H9 (cell line): ENCODE measurements around the gene TLN1. TPM values are rescaled to one million over a fixed set of nuclear protein-coding genes. Genes with fewer than 3 reads are reported as not detected.

Source experiments
- DNase-seq: peaks from one replicate; pipeline ENCODE4 v3.0.0-alpha.2; 2017
- H2AFZ ChIP-seq: one replicate; pipeline ENCODE4 v1.6.1; 2013; ENCODE audit warnings: mild to moderate bottlenecking, low read length, control low read depth, moderate library complexity
- H2AK5ac ChIP-seq: 2 replicates; pipeline ENCODE4 v1.6.1; 2013; ENCODE audit warnings: low read length, control low read depth, mixed read lengths; ENCODE audit not compliant: insufficient read length
- H2BK120ac ChIP-seq: one replicate; pipeline ENCODE4 v1.6.1; 2013; ENCODE audit warnings: low read depth, mild to moderate bottlenecking, low read length, control low read depth, inconsistent platforms; ENCODE audit not compliant: poor library complexity, severe bottlenecking
- H2BK12ac ChIP-seq: 2 replicates; pipeline ENCODE4 v1.6.1; 2013; ENCODE audit warnings: low read length, control low read depth, mixed read lengths, low read depth; ENCODE audit not compliant: insufficient read length
- H2BK15ac ChIP-seq: 2 replicates; pipeline ENCODE4 v1.6.1; 2013; ENCODE audit warnings: low read depth, low read length, control low read depth
- H2BK20ac ChIP-seq: one replicate; pipeline ENCODE4 v1.6.1; 2013; ENCODE audit warnings: low read depth, mild to moderate bottlenecking, low read length, control low read depth, inconsistent platforms; ENCODE audit not compliant: poor library complexity, severe bottlenecking
- H2BK5ac ChIP-seq: 2 replicates; pipeline ENCODE4 v1.6.1; 2013; ENCODE audit warnings: low read length, control low read depth, mixed read lengths; ENCODE audit not compliant: insufficient read length
- H3K14ac ChIP-seq: 2 replicates; pipeline ENCODE4 v1.6.1; 2013; ENCODE audit warnings: low read length, control low read depth; ENCODE audit not compliant: insufficient read depth
- H3K18ac ChIP-seq: 2 replicates; pipeline ENCODE4 v1.6.1; 2013; ENCODE audit warnings: low read depth, mild to moderate bottlenecking, mixed read lengths, low read length, control low read depth; ENCODE audit not compliant: insufficient read length
- H3K23ac ChIP-seq: 2 replicates; pipeline ENCODE4 v1.6.1; 2013; ENCODE audit warnings: low read length, control low read depth, mixed read lengths, low read depth; ENCODE audit not compliant: insufficient read length
- H3K23me2 ChIP-seq: 2 replicates; pipeline ENCODE4 v1.6.1; 2013; ENCODE audit warnings: low read depth, mild to moderate bottlenecking, mixed read lengths, low read length, control low read depth; ENCODE audit not compliant: insufficient read length, poor library complexity, severe bottlenecking
- H3K27ac ChIP-seq: 2 replicates; pipeline ENCODE4 v1.5.1; 2013; ENCODE audit warnings: low read length, control low read depth, mixed read lengths, low read depth; ENCODE audit not compliant: insufficient read length
- H3K27me3 ChIP-seq: 2 replicates; pipeline ENCODE4 v1.6.1; 2013; ENCODE audit warnings: low read length, control low read depth, inconsistent platforms; ENCODE audit not compliant: insufficient read depth
- H3K4ac ChIP-seq: 2 replicates; pipeline ENCODE4 v1.6.1; 2013; ENCODE audit warnings: low read depth, mild to moderate bottlenecking, control low read depth, inconsistent platforms, low read length, moderate library complexity
- H3K4me1 ChIP-seq: 2 replicates; pipeline ENCODE4 v1.6.1; 2013; ENCODE audit warnings: low read length, control low read depth, inconsistent platforms; ENCODE audit not compliant: insufficient read depth
- H3K4me2 ChIP-seq: 2 replicates; pipeline ENCODE4 v1.6.1; 2013; ENCODE audit warnings: low read length, control low read depth, mixed read lengths; ENCODE audit not compliant: insufficient read length, insufficient read depth
- H3K56ac ChIP-seq: 2 replicates; pipeline ENCODE4 v1.6.1; 2013; ENCODE audit warnings: low read depth, mild to moderate bottlenecking, mixed read lengths, low read length, control low read depth; ENCODE audit not compliant: insufficient read length
- H3K79me1 ChIP-seq: 2 replicates; pipeline ENCODE4 v1.6.1; 2013; ENCODE audit warnings: low read depth, mild to moderate bottlenecking, moderate library complexity, low read length, control low read depth, inconsistent platforms; ENCODE audit not compliant: insufficient read depth, poor library complexity, severe bottlenecking
- H3K79me2 ChIP-seq: 2 replicates; pipeline ENCODE4 v1.6.1; 2013; ENCODE audit warnings: low read length, control low read depth, inconsistent platforms; ENCODE audit not compliant: insufficient read depth
- H3K9ac ChIP-seq: 2 replicates; pipeline ENCODE4 v1.6.1; 2013; ENCODE audit warnings: low read length, control low read depth, mixed read lengths; ENCODE audit not compliant: insufficient read length; ENCODE audit errors: extremely low read depth
- H3K9me3 ChIP-seq: one replicate; pipeline ENCODE4 v1.6.1; 2013; ENCODE audit warnings: low read depth, low read length, inconsistent platforms; ENCODE audit not compliant: control insufficient read depth
- H3T11ph ChIP-seq: one replicate; pipeline ENCODE4 v1.6.1; 2013; ENCODE audit warnings: mild to moderate bottlenecking, low read length, control low read depth, inconsistent platforms
- H4K20me1 ChIP-seq: one replicate; pipeline ENCODE4 v1.6.1; 2013; ENCODE audit not compliant: control insufficient read depth, insufficient read length, insufficient read depth
- H4K5ac ChIP-seq: 2 replicates; pipeline ENCODE4 v1.6.1; 2013; ENCODE audit warnings: low read depth, mild to moderate bottlenecking, mixed read lengths, low read length, control low read depth; ENCODE audit not compliant: insufficient read length
- H4K8ac ChIP-seq: replicated peaks from 2 replicates; pipeline ENCODE4 v1.6.1; 2013; ENCODE audit warnings: low read length, control low read depth, mixed read lengths, low read depth; ENCODE audit not compliant: insufficient read length
- H4K91ac ChIP-seq: 2 replicates; pipeline ENCODE4 v1.6.1; 2013; ENCODE audit warnings: low read depth, mild to moderate bottlenecking, moderate library complexity, mixed read lengths, low read length, control low read depth; ENCODE audit not compliant: insufficient read length
- H3K27ac Mint-ChIP-seq, 3 experiments: 2 replicates in 2 of 3; 3 replicates in 1 of 3; pipeline ENCODE4 v1.8.0; 2020 to 2021; ENCODE audit warnings: mixed read lengths in 3 of 3, mild to moderate bottlenecking in 1 of 3, moderate library complexity in 1 of 3
- H3K27me3 Mint-ChIP-seq: 2 replicates; pipeline ENCODE4 v1.8.0; 2021; ENCODE audit warnings: low read depth, mild to moderate bottlenecking, moderate library complexity, mixed read lengths
- H3K36me3 Mint-ChIP-seq, 3 experiments: 2 replicates in 2 of 3; 3 replicates in 1 of 3; pipeline ENCODE4 v1.8.0; 2020 to 2021; ENCODE audit warnings: low read depth in 3 of 3, mixed read lengths in 3 of 3; ENCODE audit not compliant: insufficient read depth in 1 of 3
- H3K4me1 Mint-ChIP-seq, 2 experiments: 2 replicates each; pipeline ENCODE4 v1.8.0; 2020; ENCODE audit warnings: mixed read lengths in 2 of 2
- H3K4me3 Mint-ChIP-seq, 2 experiments: 2 replicates in 1 of 2; 3 replicates in 1 of 2; pipeline ENCODE4 v1.8.0; 2020 to 2021; ENCODE audit warnings: mild to moderate bottlenecking in 2 of 2, mixed read lengths in 2 of 2, moderate library complexity in 1 of 2
- H3K9me3 Mint-ChIP-seq, 2 experiments: 2 replicates in 1 of 2; 3 replicates in 1 of 2; pipeline ENCODE4 v1.8.0; 2020; ENCODE audit warnings: mild to moderate bottlenecking in 2 of 2, mixed read lengths in 2 of 2, moderate library complexity in 1 of 2
- WGBS: extraction: QIAGEN DNeasy Blood & Tissue Kit; methylation state at CpG from one replicate; pipeline ENCODE4 v1.1.7; 2013; ENCODE audit warnings: missing lambda C conversion rate, low lambda C conversion rate, mixed read lengths; ENCODE audit not compliant: insufficient read length; ENCODE audit errors: extremely low coverage; 5-methylcytosine and 5-hydroxymethylcytosine counted together
- total RNA-seq: library from RNA; stranded (reverse); gene quantifications from 2 replicates; pipeline ENCODE4 v1.2.1, GENCODE V29; 2021
- TF ChIP-seq, protein P1 (sequence below): fragments of 200-600 bp; sonication (generic); conservative IDR thresholded peaks from 3 replicates; pipeline ENCODE4 v1.8.0; 2021; ENCODE audit warnings: antibody characterized with exemption, mild to moderate bottlenecking

The TLN1 gene
- total RNA-seq, 1 experiment from 2014 or later: 102 TPM

DNA sequence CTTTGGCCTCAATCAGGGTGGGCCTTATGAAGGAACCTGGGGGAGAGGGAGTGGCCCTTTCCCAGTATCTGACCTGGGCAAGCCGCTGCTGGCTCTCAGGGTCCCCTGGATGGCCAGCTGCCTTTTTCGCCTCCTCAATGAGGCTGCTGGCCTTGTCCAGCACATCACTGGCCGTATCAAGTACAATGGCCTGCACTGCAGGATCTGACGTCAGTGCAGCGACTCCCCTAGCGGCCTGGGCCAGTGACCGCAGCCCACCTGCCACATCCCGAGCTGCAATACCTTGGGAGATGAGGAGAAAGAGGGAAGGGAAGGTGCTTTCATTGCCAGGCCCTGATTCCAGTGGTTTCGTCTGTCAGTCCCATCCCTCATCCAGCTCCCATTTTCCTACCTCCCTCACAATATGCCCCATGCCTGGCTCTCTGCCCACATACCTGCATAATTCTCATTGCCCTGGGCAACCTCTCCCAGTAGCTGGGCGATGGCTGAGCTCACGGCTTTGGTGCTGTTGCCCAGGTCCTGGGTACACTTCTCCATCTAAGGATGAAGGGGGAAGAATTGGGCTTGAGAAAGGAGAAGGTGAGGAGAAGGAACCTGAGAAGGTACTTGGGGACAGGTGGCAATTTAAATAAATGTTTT is 19.1 kb downstream of the TLN1 start:
- Mint-ChIP-seq H3K27me3 (no peaks in the 10 kb centered on the region; the same call in 1 of the 2 replicates), H3K27ac (peak overlapping the region in 1 of 3 experiments; percentile 23; a peak in 1 of 7 replicates), H3K4me3 (no peak overlapping the region), H3K4me1 (peaks cover 0 to 9% of the 10 kb centered on the region in 2 experiments; a peak in 2 of 4 replicates), H3K9me3 (no peaks in the 10 kb centered on the region), H3K36me3 (peaks cover 54 to 93% (median 76%) of the 10 kb centered on the region in 3 experiments)
- H4K5ac ChIP-seq: no peak overlapping the region
- H3K79me1 ChIP-seq: no peaks in the 10 kb centered on the region
- no peaks in the 10 kb centered on the region for H3K79me2 ChIP-seq
- H3K56ac ChIP-seq: no peak overlapping the region
- H4K91ac ChIP-seq: no peak overlapping the region
- H3K18ac ChIP-seq: no peak overlapping the region
- H2AFZ ChIP-seq: no peak overlapping the region
- no peaks in the 10 kb centered on the region for H3K23me2 ChIP-seq
- H3K27me3 ChIP-seq: no peaks in the 10 kb centered on the region
- H4K8ac ChIP-seq: no peak overlapping the region
- H3K4me1 ChIP-seq: no peaks in the 10 kb centered on the region
- no peak overlapping the region for H2BK12ac ChIP-seq
- H2AK5ac ChIP-seq: no peak overlapping the region
- no peak overlapping the region for H3K14ac ChIP-seq
- H3K4ac ChIP-seq: no peak overlapping the region
- no peak overlapping the region for H2BK120ac ChIP-seq
- WGBS: no CpG with 5 or more reads among the region's 11 CpGs
- no peak overlapping the region for H2BK15ac ChIP-seq
- no peak overlapping the region for H3K9ac ChIP-seq
- H4K20me1 ChIP-seq: no peaks in the 10 kb centered on the region
- no peak overlapping the region for H2BK20ac ChIP-seq
- no peak overlapping the region for H3T11ph ChIP-seq
- DNase-seq: peak; percentile 47
- no peak overlapping the region for H3K27ac ChIP-seq
- no peak overlapping the region for H2BK5ac ChIP-seq
- no peaks in the 10 kb centered on the region for H3K9me3 ChIP-seq
- TF ChIP-seq, protein P1, sequence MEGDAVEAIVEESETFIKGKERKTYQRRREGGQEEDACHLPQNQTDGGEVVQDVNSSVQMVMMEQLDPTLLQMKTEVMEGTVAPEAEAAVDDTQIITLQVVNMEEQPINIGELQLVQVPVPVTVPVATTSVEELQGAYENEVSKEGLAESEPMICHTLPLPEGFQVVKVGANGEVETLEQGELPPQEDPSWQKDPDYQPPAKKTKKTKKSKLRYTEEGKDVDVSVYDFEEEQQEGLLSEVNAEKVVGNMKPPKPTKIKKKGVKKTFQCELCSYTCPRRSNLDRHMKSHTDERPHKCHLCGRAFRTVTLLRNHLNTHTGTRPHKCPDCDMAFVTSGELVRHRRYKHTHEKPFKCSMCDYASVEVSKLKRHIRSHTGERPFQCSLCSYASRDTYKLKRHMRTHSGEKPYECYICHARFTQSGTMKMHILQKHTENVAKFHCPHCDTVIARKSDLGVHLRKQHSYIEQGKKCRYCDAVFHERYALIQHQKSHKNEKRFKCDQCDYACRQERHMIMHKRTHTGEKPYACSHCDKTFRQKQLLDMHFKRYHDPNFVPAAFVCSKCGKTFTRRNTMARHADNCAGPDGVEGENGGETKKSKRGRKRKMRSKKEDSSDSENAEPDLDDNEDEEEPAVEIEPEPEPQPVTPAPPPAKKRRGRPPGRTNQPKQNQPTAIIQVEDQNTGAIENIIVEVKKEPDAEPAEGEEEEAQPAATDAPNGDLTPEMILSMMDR: peak; percentile 44
- no peak overlapping the region for H3K23ac ChIP-seq
- H3K4me2 ChIP-seq: no peak overlapping the region
